Tibial nerve (tissue), 4 donors: ENCODE data around the gene NCOA1.

ENCODE experiments used
- CTCF ChIP-seq, 5 experiments: fragments of 200-600 bp in 3 of 5; fragments of 450-650 bp in 2 of 5; sonication (generic) in 3 of 5; IDR thresholded peaks; one replicate each; pipeline ENCODE4 v1.5.1; 2016 to 2019; ENCODE audit warnings: antibody characterized with exemption in 5 of 5, mild to moderate bottlenecking in 3 of 5, moderate library complexity in 2 of 5
- EP300 ChIP-seq, 2 donors: sonication (generic); formaldehyde crosslinking; IDR thresholded peaks; one replicate each; pipeline ENCODE4 v1.6.1; 2017; ENCODE audit warnings: antibody characterized with exemption in 2 of 2, mild to moderate bottlenecking in 1 of 2
- POLR2A ChIP-seq, 2 donors: fragments of 450-650 bp; IDR thresholded peaks; one replicate each; pipeline ENCODE4 v1.6.1; 2017; ENCODE audit warnings: antibody characterized with exemption in 2 of 2, mild to moderate bottlenecking in 2 of 2, moderate library complexity in 2 of 2

GRCh38 chr2:24510771-24511170 is 19.7 kb downstream of the NCOA1 start:
- no peak for TF ChIP-seq CTCF (IDR thresholded peaks at IDR 0.05)
- TF ChIP-seq POLR2A (IDR thresholded peaks at IDR 0.05), result no peak
- no peak for TF ChIP-seq EP300 (IDR thresholded peaks at IDR 0.05)
